ENCODE results near the gene CDH6.
A peak's percentile ranks its signal among the peaks of the same experiment; 100 is the strongest.

Gene CDH6

DNA sequence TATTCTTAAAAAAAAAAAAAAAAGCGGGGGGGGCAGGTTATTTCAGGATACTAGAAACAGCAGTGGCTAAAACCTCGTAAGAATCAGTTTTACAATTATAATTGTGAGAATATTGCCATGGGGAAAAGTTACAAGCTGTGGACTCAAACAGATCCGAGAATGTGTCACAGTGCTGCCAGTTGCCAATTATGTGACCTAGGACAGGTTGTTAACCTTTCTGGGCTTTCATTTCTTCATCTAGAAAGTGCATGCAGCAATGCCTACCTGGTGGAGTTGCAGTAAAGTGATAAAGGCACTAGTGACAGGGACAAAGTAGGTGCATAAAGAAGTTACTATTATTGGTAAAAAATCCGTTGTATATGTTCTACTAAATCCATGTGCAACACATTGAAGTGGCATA lies 75.8 kb downstream of the CDH6 start:
- DNase-seq (ENCODE audit: low spot score) = no peak
- TF ChIP-seq, protein P1, sequence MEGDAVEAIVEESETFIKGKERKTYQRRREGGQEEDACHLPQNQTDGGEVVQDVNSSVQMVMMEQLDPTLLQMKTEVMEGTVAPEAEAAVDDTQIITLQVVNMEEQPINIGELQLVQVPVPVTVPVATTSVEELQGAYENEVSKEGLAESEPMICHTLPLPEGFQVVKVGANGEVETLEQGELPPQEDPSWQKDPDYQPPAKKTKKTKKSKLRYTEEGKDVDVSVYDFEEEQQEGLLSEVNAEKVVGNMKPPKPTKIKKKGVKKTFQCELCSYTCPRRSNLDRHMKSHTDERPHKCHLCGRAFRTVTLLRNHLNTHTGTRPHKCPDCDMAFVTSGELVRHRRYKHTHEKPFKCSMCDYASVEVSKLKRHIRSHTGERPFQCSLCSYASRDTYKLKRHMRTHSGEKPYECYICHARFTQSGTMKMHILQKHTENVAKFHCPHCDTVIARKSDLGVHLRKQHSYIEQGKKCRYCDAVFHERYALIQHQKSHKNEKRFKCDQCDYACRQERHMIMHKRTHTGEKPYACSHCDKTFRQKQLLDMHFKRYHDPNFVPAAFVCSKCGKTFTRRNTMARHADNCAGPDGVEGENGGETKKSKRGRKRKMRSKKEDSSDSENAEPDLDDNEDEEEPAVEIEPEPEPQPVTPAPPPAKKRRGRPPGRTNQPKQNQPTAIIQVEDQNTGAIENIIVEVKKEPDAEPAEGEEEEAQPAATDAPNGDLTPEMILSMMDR (IDR thresholded peaks at IDR 0.05; ENCODE audit: borderline replicate concordance, control extremely low read depth, extremely low read depth, insufficient read depth, missing control alignments) = no peak
- in situ Hi-C loops (cut with MboI; ENCODE audit: low sequenced_read_pairs, unreplicated experiment) = no loop called here

DNA sequence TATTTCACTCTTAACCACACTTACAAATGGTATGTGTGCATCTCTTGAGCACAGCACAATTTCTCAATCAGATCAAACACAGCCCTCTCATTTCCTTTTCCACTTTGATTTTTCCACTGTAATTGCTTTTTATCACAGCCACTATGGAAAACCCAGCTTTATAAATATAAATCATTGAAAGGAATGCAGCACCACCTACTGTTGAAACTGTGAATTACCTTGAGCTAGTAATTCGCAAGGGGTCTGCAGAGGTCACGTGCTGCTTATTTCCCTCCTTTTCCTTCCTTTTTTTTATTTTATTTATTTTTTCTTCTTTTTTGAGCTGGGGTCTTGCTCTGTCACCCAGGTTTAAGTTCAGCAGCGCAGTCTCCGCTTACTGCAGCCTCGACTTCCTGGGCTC lies 76.9 kb downstream of the CDH6 start:
- in situ Hi-C loops (cut with MboI; ENCODE audit: low sequenced_read_pairs, unreplicated experiment) = no loop called here
- no peak for DNase-seq (ENCODE audit: low spot score)
- TF ChIP-seq, protein P1 (IDR thresholded peaks at IDR 0.05; ENCODE audit: borderline replicate concordance, control extremely low read depth, extremely low read depth, insufficient read depth, missing control alignments) = peak; percentile 17

DNA sequence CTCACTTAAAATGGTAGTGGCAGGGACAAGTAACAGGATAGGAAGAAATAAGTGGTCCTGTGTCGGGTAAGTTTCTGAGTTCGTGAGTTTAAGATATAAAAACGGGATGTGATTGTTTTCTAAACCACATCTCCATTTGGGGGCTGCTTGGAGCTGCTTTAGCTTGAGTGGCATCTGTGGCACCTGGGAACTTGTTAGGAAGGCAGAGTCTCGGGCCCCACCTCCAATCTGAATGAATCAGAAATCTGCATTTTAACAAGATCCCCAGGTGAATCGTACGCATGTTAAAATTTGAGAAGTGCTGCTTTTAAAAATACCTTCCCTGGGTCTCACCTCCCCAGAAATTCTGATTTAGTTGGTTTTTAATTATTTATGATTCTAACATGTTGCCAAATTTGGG lies 78.1 kb downstream of the CDH6 start:
- TF ChIP-seq, protein P1 (IDR thresholded peaks at IDR 0.05; ENCODE audit: borderline replicate concordance, control extremely low read depth, extremely low read depth, insufficient read depth, missing control alignments) = no peak
- in situ Hi-C loops (cut with MboI; ENCODE audit: low sequenced_read_pairs, unreplicated experiment) = no loop called here
- DNase-seq (ENCODE audit: low spot score) = no peak

DNA sequence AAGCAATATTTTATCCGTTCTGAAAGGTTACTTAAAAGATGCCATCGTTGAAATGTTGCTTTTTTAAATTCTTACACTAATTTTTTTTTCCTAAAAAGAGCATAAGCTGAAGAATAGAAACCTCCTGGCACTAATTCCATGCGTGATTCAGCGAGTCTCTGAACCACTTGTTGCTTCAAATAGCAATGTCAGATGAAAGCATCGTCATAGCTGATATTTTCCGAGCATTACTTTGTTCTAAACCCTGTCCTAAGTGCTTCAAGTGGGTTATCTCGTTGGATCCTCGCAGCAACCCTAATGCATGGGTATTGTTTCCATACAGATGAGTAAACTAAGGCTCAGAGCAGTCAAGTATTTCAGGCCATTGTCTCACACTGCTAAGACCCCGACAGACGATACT lies 79.7 kb downstream of the CDH6 start:
- in situ Hi-C loops (cut with MboI; ENCODE audit: low sequenced_read_pairs, unreplicated experiment) = no loop called here
- TF ChIP-seq, protein P1 (IDR thresholded peaks at IDR 0.05; ENCODE audit: borderline replicate concordance, control extremely low read depth, extremely low read depth, insufficient read depth, missing control alignments) = no peak
- no peak for DNase-seq (ENCODE audit: low spot score)

DNA sequence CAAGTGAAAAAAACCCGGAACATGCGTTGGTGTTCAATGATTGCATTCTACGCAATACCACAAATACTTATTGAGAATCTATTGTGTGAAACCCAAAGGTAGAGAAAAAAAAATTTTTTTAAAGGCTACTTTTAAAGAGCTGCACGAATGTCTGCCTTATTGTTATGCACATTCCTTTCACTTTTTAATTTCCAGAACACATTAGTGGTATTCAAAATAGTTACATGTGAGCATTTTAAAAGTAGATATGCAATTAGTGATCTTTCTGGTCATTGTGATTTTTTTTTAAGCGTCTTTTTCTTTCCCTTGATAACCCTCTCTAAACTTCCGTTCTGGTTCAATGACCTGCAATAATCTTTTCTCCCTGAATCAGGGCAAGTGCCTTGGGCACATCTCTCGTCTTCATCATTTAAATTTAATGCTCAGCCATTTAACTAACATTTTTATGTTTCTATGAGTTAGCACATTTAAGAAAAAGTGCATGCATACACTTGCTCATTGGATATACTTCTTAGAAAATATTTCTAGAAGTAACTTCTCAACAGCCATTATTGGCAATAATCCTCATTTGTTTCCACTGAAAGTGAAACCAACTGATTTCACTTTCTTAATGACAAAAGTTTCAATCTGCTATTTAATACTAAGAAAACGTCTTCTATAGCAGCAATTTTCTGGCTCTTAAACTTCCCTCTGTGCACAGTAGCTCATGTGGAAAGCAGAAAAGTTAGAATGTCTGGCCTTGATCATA lies 80.3 kb downstream of the CDH6 start:
- peak; percentile 10 for DNase-seq (ENCODE audit: low spot score)
- TF ChIP-seq, protein P1 (IDR thresholded peaks at IDR 0.05; ENCODE audit: borderline replicate concordance, control extremely low read depth, extremely low read depth, insufficient read depth, missing control alignments) = no peak
- in situ Hi-C loops (cut with MboI; ENCODE audit: low sequenced_read_pairs, unreplicated experiment) = no loop called here

DNA sequence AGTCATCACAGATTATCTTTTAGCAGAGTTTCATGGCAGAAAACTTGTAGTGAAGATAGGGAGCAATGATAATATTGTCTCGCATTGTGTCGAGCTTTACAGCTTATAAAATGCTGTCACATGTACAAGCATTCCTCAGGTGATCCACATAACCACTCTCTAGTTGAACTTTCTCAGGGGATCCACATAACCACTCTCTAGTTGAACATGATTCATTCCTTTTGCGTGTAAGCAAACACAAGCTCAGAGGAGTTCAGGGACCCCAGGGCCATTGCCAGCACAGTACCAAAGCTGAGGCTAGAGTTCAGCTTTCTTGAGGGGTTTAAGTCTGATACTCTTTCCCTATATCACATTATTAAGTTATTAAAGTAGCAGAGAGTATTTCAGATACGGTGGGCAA lies 86.7 kb downstream of the CDH6 start:
- no peak for DNase-seq (ENCODE audit: low spot score)
- in situ Hi-C loops (cut with MboI; ENCODE audit: low sequenced_read_pairs, unreplicated experiment) = no loop called here
- TF ChIP-seq, protein P1 (IDR thresholded peaks at IDR 0.05; ENCODE audit: borderline replicate concordance, control extremely low read depth, extremely low read depth, insufficient read depth, missing control alignments) = no peak
